Lung (tissue), 12 donors: ENCODE measurements around the gene ERLEC1. TPM values are rescaled to one million over a fixed set of nuclear protein-coding genes. Genes with fewer than 3 reads are reported as not detected.

Experiments used
- ATAC-seq: fragments of 200-7000 bp; cut with Tn5 transposase; one replicate; pipeline ENCODE4 v1.9.1; 2020; ENCODE audit warnings: moderate number of reproducible peaks; ENCODE audit not compliant: insufficient read depth, low FRiP score
- DNase-seq, 3 donors: peaks; one replicate each; pipeline ENCODE4 v3.0.0-alpha.2; 2013 to 2017
- H3K27ac ChIP-seq, 2 donors: one replicate each; pipeline ENCODE4 v1.5.1; 2013; ENCODE audit warnings: mild to moderate bottlenecking in 2 of 2, moderate library complexity in 2 of 2, control low read depth in 1 of 2, inconsistent platforms in 1 of 2, low read depth in 1 of 2, low read length in 1 of 2
- H3K27me3 ChIP-seq, 3 donors: one replicate each; pipeline ENCODE4 v1.5.1; 2013; ENCODE audit warnings: low read length in 2 of 3; ENCODE audit not compliant: control insufficient read depth in 3 of 3, insufficient read depth in 3 of 3
- H3K36me3 ChIP-seq, 4 donors: one replicate each; pipeline ENCODE4 v1.5.1; 2013; ENCODE audit warnings: low read length in 4 of 4, mild to moderate bottlenecking in 1 of 4, moderate library complexity in 1 of 4; ENCODE audit not compliant: control insufficient read depth in 4 of 4, insufficient read depth in 4 of 4
- H3K4me1 ChIP-seq, 5 donors: one replicate each; pipeline ENCODE4 v1.5.1; 2013; ENCODE audit warnings: low read length in 5 of 5, mild to moderate bottlenecking in 2 of 5, moderate library complexity in 1 of 5; ENCODE audit not compliant: control insufficient read depth in 5 of 5, insufficient read depth in 5 of 5
- H3K4me3 ChIP-seq: one replicate; pipeline ENCODE4 v1.5.1; 2013; ENCODE audit warnings: mild to moderate bottlenecking, control low read depth, moderate library complexity
- H3K9ac ChIP-seq, 2 donors: one replicate each; pipeline ENCODE4 v1.5.1; 2013; ENCODE audit warnings: low read length in 2 of 2, control low read depth in 1 of 2; ENCODE audit not compliant: insufficient read depth in 1 of 2
- H3K9me3 ChIP-seq, 4 donors: one replicate each; pipeline ENCODE4 v1.5.1; 2013; ENCODE audit warnings: low read length in 3 of 4, mild to moderate bottlenecking in 1 of 4, moderate library complexity in 1 of 4; ENCODE audit not compliant: control insufficient read depth in 4 of 4, insufficient read depth in 3 of 4
- WGBS, 2 donors: extraction: QIAGEN DNeasy Blood & Tissue Kit; methylation state at CpG; one replicate each; pipeline ENCODE4 v1.1.7; 2013; 5-methylcytosine and 5-hydroxymethylcytosine counted together
- polyA plus RNA-seq, 2 donors: library from polyadenylated mRNA; stranded (reverse); fragments of 200-250 nt; gene quantifications; one replicate each; pipeline ENCODE4 v1.2.1, GENCODE V29; 2013
- total RNA-seq, 2 donors: library from RNA; depleted of rRNA in 1 of 2; stranded (reverse); fragments of >200 nt in 1 of 2; gene quantifications; one replicate each; pipeline ENCODE4 v1.2.1, GENCODE V29; 2014 to 2021
- TF ChIP-seq, protein P1 (sequence below): IDR thresholded peaks from 2 replicates; pipeline ENCODE4 v1.5.1; 2012; ENCODE audit warnings: mild to moderate bottlenecking; ENCODE audit errors: control extremely low read depth, extremely low read depth
- donor health status: control.
- donor health status: control.
- donor health status: Bipolar disorder and iron deficiency.
- donor health status: healthy.
- donor health status: DM: yes; HTN: yes; CAD: no.

ERLEC1 gene
- total and polyA plus RNA-seq, 4 donors: 39.8 to 64.7 (median 56.3) TPM

DNA sequence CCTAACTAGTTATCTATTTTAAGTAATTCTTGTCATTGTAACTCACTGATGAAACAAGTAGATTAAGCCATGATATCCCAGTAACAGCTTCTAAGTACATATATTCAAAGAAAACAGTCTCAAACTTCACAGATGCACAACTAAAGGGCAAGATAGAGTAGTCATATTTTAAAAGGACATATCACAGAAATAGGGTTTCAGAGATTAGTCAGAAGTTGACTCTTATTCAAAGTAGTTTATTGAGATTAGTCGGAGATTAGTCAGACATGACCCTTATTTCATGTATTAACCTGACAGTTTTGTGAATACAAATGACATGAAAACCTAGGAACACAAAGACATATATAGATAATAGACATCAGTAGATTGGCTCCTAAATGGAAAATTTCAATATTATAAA, 35.1 kb upstream of the ERLEC1 start:
- Histone ChIP-seq H3K27ac (no peak overlapping the region), H3K27me3 (no peaks in the 10 kb centered on the region), H3K4me3 (no peak overlapping the region), H3K4me1 (no peaks in the 10 kb centered on the region), H3K36me3 (peaks cover 4 to 16% (median 7%) of the 10 kb centered on the region in 4 donors), H3K9me3 (peaks cover 0 to 2% (median 0%) of the 10 kb centered on the region in 4 donors), H3K9ac (no peak overlapping the region)
- no peak for ATAC-seq
- DNase-seq: no peak
- WGBS, 2 donors: 80 to 100% methylated on average over 1 of the region's 1 CpG
- TF ChIP-seq, protein P1, sequence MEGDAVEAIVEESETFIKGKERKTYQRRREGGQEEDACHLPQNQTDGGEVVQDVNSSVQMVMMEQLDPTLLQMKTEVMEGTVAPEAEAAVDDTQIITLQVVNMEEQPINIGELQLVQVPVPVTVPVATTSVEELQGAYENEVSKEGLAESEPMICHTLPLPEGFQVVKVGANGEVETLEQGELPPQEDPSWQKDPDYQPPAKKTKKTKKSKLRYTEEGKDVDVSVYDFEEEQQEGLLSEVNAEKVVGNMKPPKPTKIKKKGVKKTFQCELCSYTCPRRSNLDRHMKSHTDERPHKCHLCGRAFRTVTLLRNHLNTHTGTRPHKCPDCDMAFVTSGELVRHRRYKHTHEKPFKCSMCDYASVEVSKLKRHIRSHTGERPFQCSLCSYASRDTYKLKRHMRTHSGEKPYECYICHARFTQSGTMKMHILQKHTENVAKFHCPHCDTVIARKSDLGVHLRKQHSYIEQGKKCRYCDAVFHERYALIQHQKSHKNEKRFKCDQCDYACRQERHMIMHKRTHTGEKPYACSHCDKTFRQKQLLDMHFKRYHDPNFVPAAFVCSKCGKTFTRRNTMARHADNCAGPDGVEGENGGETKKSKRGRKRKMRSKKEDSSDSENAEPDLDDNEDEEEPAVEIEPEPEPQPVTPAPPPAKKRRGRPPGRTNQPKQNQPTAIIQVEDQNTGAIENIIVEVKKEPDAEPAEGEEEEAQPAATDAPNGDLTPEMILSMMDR: no peak

DNA sequence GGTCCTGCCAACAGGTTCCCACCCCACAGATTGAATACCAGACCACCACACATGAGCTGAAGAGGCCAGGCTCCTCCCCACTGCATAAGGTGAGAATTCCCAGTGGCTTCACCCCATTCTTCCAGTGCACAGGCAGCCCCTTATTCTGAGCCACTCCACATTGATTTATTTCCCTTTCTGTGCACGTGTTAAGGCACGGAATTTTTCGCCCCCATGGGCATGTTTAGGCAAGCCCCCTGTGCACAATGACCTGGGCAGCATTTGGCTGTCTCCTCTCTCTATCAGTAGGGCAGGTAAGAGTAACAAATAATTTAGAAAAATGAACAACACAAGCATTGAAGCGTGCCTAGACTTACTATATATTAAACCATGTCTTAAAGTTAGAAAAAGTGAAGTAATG, 34.5 kb upstream of the ERLEC1 start:
- no peak for ATAC-seq
- TF ChIP-seq, protein P1: no peak
- Histone ChIP-seq H3K9me3 (peaks cover 0 to 3% (median 0%) of the 10 kb centered on the region in 4 donors), H3K4me1 (no peaks in the 10 kb centered on the region), H3K9ac (no peak overlapping the region), H3K27ac (no peak overlapping the region), H3K4me3 (no peak overlapping the region), H3K27me3 (no peaks in the 10 kb centered on the region), H3K36me3 (peaks cover 4 to 20% (median 8%) of the 10 kb centered on the region in 4 donors)
- no peak for DNase-seq
- 92 to 93% methylated on average over 4 of the region's 4 CpGs for WGBS, 2 donors

DNA sequence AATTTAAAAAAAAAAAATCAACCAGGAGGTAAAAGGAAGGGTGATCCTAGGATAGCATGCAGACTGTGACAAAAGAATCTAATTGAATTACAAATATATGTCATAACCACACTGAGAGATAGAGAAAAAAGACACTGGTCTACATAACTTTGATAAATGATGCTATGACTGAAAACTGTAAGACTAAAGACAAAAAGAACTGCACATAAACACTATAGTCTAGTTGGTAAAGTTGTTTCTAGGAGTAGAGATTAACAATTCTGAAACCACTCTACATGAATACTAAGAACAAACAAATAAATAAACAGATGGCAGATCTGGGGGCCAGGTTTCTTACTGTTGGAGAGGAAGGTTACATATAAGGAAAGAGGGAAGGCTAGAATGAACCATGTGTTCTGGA, 33.8 kb upstream of the ERLEC1 start:
- TF ChIP-seq, protein P1: no peak
- Histone ChIP-seq H3K4me1 (no peaks in the 10 kb centered on the region), H3K9ac (no peak overlapping the region), H3K4me3 (no peak overlapping the region), H3K27me3 (no peaks in the 10 kb centered on the region), H3K27ac (no peak overlapping the region), H3K36me3 (peaks cover 4 to 17% (median 8%) of the 10 kb centered on the region in 4 donors), H3K9me3 (peaks cover 0 to 3% (median 0%) of the 10 kb centered on the region in 4 donors)
- no peak for DNase-seq
- no peak for ATAC-seq

DNA sequence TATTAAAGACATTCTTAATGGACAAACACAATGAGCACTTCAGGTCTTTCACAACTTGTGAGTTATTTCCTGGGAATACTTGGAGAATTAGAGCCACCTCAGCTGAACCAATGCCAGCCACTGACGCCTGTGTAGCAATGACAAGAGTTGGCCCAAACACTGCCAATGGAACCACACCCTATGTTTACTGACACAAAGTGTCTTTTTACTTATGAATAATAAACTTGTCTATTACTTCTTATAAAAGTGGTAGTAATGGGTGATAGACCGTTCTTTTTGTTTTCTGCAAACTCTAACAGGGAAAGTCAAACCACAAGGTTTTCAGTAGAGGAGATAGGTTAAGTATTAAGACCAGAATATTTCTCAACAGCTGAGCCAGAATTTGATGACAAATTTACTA, 31.7 kb upstream of the ERLEC1 start:
- Histone ChIP-seq H3K36me3 (peaks cover 4 to 15% (median 10%) of the 10 kb centered on the region in 4 donors), H3K4me3 (no peak overlapping the region), H3K4me1 (no peaks in the 10 kb centered on the region), H3K27me3 (no peaks in the 10 kb centered on the region), H3K9ac (no peak overlapping the region), H3K9me3 (peaks cover 0 to 3% (median 0%) of the 10 kb centered on the region in 4 donors), H3K27ac (no peak overlapping the region)
- DNase-seq: no peak
- TF ChIP-seq, protein P1: no peak
- ATAC-seq: peak; percentile 49
- 56 to 74% methylated on average over 2 of the region's 2 CpGs for WGBS, 2 donors
